Measurements from ENCODE around the gene DVL3.

DVL3 gene

DNA sequence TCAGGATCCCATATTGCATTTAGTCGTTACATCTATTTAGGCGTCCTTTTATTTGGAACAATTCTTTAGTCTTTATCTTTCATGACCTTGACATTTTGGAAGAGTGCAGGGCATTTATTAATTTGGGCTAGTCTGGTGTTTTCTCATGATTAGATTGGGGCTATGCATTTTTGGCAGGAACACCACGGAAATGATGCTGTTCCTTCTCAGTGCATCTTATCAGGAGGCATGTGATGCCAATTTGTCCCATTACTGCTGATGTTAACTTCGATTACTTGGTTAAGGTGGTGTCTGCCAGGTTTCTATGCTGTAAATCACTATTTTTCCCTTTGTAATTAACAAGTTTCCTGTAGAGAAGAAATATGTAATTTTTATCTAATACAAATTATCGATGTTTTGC is 56.1 kb downstream of the DVL3 start:
- no peak for DNase-seq (ENCODE audit: low spot score)

GRCh38 chr3:184211718-184212117 is 56.5 kb downstream of the DVL3 start:
- DNase-seq (ENCODE audit: low spot score), result no peak

DNA sequence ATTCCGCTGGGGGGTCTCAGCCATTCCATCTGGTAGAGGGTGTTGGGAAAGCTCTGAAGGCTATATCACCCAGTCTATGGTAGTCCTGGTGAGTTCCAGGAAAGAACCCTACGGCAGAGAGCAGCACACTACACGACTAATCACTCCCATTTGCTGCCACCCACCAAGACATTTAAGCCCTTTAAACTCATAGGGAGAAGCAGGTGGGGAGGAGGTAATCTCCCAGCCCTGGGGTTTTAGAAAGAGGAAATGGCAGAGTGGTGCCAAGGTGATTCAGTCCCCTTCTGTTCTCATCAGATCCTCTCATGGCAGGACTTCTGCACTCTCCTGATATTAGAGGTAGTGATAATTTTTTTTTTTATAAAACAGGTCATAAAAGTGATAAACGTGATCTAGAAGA is 63.6 kb downstream of the DVL3 start:
- no peak for DNase-seq (ENCODE audit: low spot score)

GRCh38 chr3:184222521-184222920 is 67.3 kb downstream of the DVL3 start:
- DNase-seq (ENCODE audit: low spot score), result no peak
